HepG2 (cell line): ENCODE measurements around the gene TTC32. TPM values are rescaled to one million over a fixed set of nuclear protein-coding genes. Genes with fewer than 3 reads are reported as not detected.
A peak's percentile ranks its signal among the peaks of the same experiment; 100 is the strongest.

Source experiments
- CHD4 ChIP-seq: fragments of 200-600 bp; sonication (generic); IDR thresholded peaks from 2 replicates; pipeline ENCODE4 v1.7.0; 2017; ENCODE audit warnings: mild to moderate bottlenecking, low read length, borderline replicate concordance
- CREB1 ChIP-seq, 2 experiments: fragments of 450-650 bp in 1 of 2; IDR thresholded peaks; 2 replicates each; pipeline ENCODE4 v1.6.1; 2016 to 2017; ENCODE audit warnings: control low read depth in 1 of 2, mild to moderate bottlenecking in 1 of 2, missing compliant biosample characterization in 1 of 2, missing genetic modification characterization in 1 of 2
- CREM ChIP-seq, 2 experiments: sonication (generic) in 1 of 2; formaldehyde crosslinking in 1 of 2; IDR thresholded peaks; 2 replicates each; pipeline versions ENCODE4 v1.4.0 to v1.6.1; 2016 to 2020; ENCODE audit warnings: antibody characterized with exemption in 1 of 2, mild to moderate bottlenecking in 1 of 2, missing genetic modification reagents in 1 of 2
- GATAD1 ChIP-seq: IDR thresholded peaks from 2 replicates; pipeline ENCODE4 v1.6.1; 2016; ENCODE audit warnings: missing genetic modification reagents, missing compliant biosample characterization
- GTF2F1 ChIP-seq: fragments of 150-350 bp; IDR thresholded peaks from 2 replicates; pipeline ENCODE4 v1.6.1; 2014; ENCODE audit warnings: low read length
- ISL2 ChIP-seq: sonication (generic); formaldehyde crosslinking; IDR thresholded peaks from 2 replicates; pipeline ENCODE4 v1.5.0; 2020; ENCODE audit warnings: missing genetic modification reagents
- MBD4 ChIP-seq: IDR thresholded peaks from 2 replicates; pipeline ENCODE4 v1.6.1; 2012; ENCODE audit warnings: low read length, inconsistent platforms, borderline replicate concordance
- MIER3 ChIP-seq: IDR thresholded peaks from 2 replicates; pipeline ENCODE4 v1.6.1; 2016; ENCODE audit warnings: missing compliant biosample characterization, borderline replicate concordance
- MIXL1 ChIP-seq: IDR thresholded peaks from 2 replicates; pipeline ENCODE4 v1.6.1; 2016
- NKX3-1 ChIP-seq: sonication (generic); formaldehyde crosslinking; IDR thresholded peaks from 2 replicates; pipeline ENCODE4 v1.5.0; 2020; ENCODE audit warnings: missing genetic modification reagents
- POLR2AphosphoS5 ChIP-seq: IDR thresholded peaks from 2 replicates; pipeline ENCODE4 v1.6.1; 2012; ENCODE audit warnings: low read depth, low read length
- RCOR2 ChIP-seq: IDR thresholded peaks from 2 replicates; pipeline ENCODE4 v1.6.1; 2016; ENCODE audit warnings: missing biosample characterization, missing genetic modification reagents
- SALL1 ChIP-seq: sonication (generic); formaldehyde crosslinking; IDR thresholded peaks from 2 replicates; pipeline ENCODE4 v1.8.0; 2022; ENCODE audit warnings: mild to moderate bottlenecking, missing genetic modification reagents
- SOX6 ChIP-seq, 2 experiments: fragments of 450-650 bp in 1 of 2; sonication (generic) in 1 of 2; formaldehyde crosslinking in 1 of 2; IDR thresholded peaks; 2 replicates each; pipeline versions ENCODE4 v1.4.0 to v1.6.1; 2017 to 2020; ENCODE audit warnings: antibody characterized with exemption in 1 of 2, mild to moderate bottlenecking in 1 of 2, missing genetic modification reagents in 1 of 2
- SRSF4 ChIP-seq: fragments of 200-400 bp; formaldehyde crosslinking; IDR thresholded peaks from one replicate; pipeline ENCODE4 v1.6.1; 2018; ENCODE audit warnings: mild to moderate bottlenecking, low read depth, low read length, moderate library complexity; ENCODE audit not compliant: poor library complexity, severe bottlenecking
- SSRP1 ChIP-seq: IDR thresholded peaks from 2 replicates; pipeline ENCODE4 v1.6.1; 2016; ENCODE audit warnings: control low read depth
- SYNCRIP ChIP-seq: fragments of 200-400 bp; formaldehyde crosslinking; IDR thresholded peaks from 2 replicates; pipeline ENCODE4 v1.6.1; 2018; ENCODE audit warnings: mild to moderate bottlenecking, low read depth, low read length; ENCODE audit not compliant: insufficient read depth
- TBX3 ChIP-seq: fragments of 450-650 bp; IDR thresholded peaks from 2 replicates; pipeline ENCODE4 v1.6.1; 2017; ENCODE audit warnings: antibody characterized with exemption, mild to moderate bottlenecking, inconsistent platforms, borderline replicate concordance
- TCF7L2 ChIP-seq: IDR thresholded peaks from 2 replicates; pipeline ENCODE4 v1.6.1; 2011; ENCODE audit warnings: mild to moderate bottlenecking, low read depth, low read length, moderate library complexity
- ZBTB7B ChIP-seq: sonication (generic); formaldehyde crosslinking; IDR thresholded peaks from 2 replicates; pipeline ENCODE4 v1.4.0; 2020; ENCODE audit warnings: missing genetic modification reagents
- ZMYM2 ChIP-seq: sonication (generic); formaldehyde crosslinking; IDR thresholded peaks from 2 replicates; pipeline ENCODE4 v1.8.0; 2022; ENCODE audit warnings: mild to moderate bottlenecking, missing genetic modification reagents
- ZNF546 ChIP-seq: sonication (generic); formaldehyde crosslinking; conservative IDR thresholded peaks from 2 replicates; pipeline ENCODE4 v1.8.1; 2023; ENCODE audit warnings: mild to moderate bottlenecking, missing genetic modification reagents
- ZNF616 ChIP-seq: sonication (generic); formaldehyde crosslinking; IDR thresholded peaks from 2 replicates; pipeline ENCODE4 v1.5.0; 2020; ENCODE audit warnings: low read depth, mild to moderate bottlenecking, missing genetic modification reagents
- ZNF629 ChIP-seq: sonication (generic); formaldehyde crosslinking; conservative IDR thresholded peaks from 2 replicates; pipeline ENCODE4 v1.5.0; 2020; ENCODE audit warnings: missing genetic modification reagents
- ZNF792 ChIP-seq: IDR thresholded peaks from 2 replicates; pipeline ENCODE4 v1.6.1; 2016
- ZNF83 ChIP-seq: sonication (generic); formaldehyde crosslinking; IDR thresholded peaks from 2 replicates; pipeline ENCODE4 v1.4.0; 2020; ENCODE audit warnings: missing genetic modification reagents, mild to moderate bottlenecking, borderline replicate concordance
- polyA plus RNA-seq, 8 experiments: library from polyadenylated mRNA; depleted of rRNA in 3 of 8; stranded (reverse) in 7 of 8; unstranded in 1 of 8; fragments of >200 nt; fragmentation: Illumina TruSeq in 4 of 8; extraction: Trizol in 4 of 8; gene quantifications; 2 replicates each; pipeline versions ENCODE4 v1.2.1 to v1.2.3, GENCODE V29; 2011 to 2016; ENCODE audit warnings: low read depth in 4 of 8, missing spikeins in 1 of 8, mixed read lengths in 1 of 8; ENCODE audit not compliant: insufficient read depth in 1 of 8
- total RNA-seq, 5 experiments: library from RNA; depleted of rRNA; stranded (reverse); fragments of >200 nt; fragmentation: Illumina TruSeq; extraction: Trizol; gene quantifications; 2 replicates each; pipeline ENCODE4 v1.2.3, GENCODE V29; 2016; ENCODE audit warnings: low read depth in 1 of 5
- TF ChIP-seq, protein P1 (sequence below): sonication (generic); formaldehyde crosslinking; IDR thresholded peaks from 2 replicates; pipeline ENCODE4 v1.8.0; 2022; ENCODE audit warnings: missing genetic modification reagents, mild to moderate bottlenecking, moderate library complexity, borderline replicate concordance
- TF ChIP-seq, protein P2 (sequence below): IDR thresholded peaks from 2 replicates; pipeline ENCODE4 v1.6.1; 2012; ENCODE audit warnings: inconsistent platforms

TTC32 gene
- total and polyA plus RNA-seq, 2 of the 13 experiments (the other 11 are each of a cell fraction or from before 2014, with no cell fraction given), result 21.6 to 38.3 TPM

DNA sequence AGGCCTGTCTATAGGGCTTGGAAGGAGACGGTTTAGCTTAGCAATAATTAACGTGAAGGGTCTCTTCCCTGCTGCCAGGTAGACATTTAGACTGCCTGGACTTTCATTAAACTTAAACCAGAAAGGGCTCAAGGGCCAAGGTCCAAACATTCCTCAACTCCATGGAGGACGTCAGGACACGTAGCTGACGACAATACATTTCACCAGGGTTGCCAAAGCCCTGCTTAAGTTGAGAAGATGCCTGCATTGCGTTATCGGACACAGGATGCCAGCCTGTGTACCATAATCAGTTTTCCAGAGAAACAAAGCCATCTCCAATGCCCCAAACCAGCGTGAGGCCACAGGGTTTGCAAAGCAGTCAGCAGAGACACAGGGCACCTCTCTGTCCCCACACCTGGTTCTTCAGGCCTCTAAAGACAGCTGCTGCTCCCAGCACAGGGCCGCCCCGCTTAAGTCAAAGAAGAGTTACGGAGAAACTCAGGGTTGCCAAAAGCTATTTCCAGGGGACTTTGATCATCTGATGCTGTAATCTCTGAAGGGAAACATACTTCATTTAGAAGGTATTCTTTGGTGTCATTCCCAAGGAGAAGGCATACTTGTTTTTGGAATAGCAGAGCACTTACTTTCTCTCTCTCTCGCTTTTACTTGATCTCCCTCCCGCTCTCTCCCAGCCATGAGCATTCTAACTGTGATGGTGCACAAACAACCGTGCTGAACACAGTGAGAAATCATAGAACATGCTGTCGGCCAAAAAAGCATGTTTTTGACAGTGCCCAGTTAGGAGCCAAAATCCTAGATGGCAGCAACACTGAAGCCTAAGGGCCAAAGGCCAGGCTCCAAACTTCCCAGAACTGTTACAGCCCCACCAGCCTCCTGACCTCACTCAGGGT lies 46.0 kb downstream of the TTC32 start (continued):
- TF ChIP-seq ZNF546 (CRISPR knock-in tag), result no peak
- no peak for TF ChIP-seq CHD4
- TF ChIP-seq MBD4, result no peak
- no peak for TF ChIP-seq SRSF4
- TF ChIP-seq ZNF629, result 0 out of 2 replicates have a peak, but pooled peaks have one; percentile 7
- no peak for TF ChIP-seq MIER3 (CRISPR knock-in tag)
- TF ChIP-seq TCF7L2, result no peak
- TF ChIP-seq GTF2F1, result no peak
- no peak for TF ChIP-seq TBX3
- no peak for TF ChIP-seq ZNF792 (CRISPR knock-in tag)
- no peak for TF ChIP-seq GATAD1 (CRISPR knock-in tag)
- TF ChIP-seq CREB1 (IDR thresholded peaks at IDR 0.05), result 0 out of 2 replicates have a peak, but pooled peaks have one; percentile 39
- TF ChIP-seq CREB1 (CRISPR knock-in tag; IDR thresholded peaks at IDR 0.05), result peak; percentile 78
- peak; percentile 41; the same call in 1 of the 2 replicates for TF ChIP-seq CREM (IDR thresholded peaks at IDR 0.05)
- no peak for TF ChIP-seq CREM (CRISPR knock-in tag; IDR thresholded peaks at IDR 0.05)
- TF ChIP-seq SOX6 (IDR thresholded peaks at IDR 0.05), result no peak
- TF ChIP-seq SOX6 (CRISPR knock-in tag; IDR thresholded peaks at IDR 0.05), result peak; percentile 70
- no peak for TF ChIP-seq SYNCRIP
- TF ChIP-seq ISL2, result no peak
- no peak for TF ChIP-seq ZNF616
- 0 out of 2 replicates have a peak, but pooled peaks have one; percentile 43 for TF ChIP-seq RCOR2 (CRISPR knock-in tag)
- TF ChIP-seq, protein P1, sequence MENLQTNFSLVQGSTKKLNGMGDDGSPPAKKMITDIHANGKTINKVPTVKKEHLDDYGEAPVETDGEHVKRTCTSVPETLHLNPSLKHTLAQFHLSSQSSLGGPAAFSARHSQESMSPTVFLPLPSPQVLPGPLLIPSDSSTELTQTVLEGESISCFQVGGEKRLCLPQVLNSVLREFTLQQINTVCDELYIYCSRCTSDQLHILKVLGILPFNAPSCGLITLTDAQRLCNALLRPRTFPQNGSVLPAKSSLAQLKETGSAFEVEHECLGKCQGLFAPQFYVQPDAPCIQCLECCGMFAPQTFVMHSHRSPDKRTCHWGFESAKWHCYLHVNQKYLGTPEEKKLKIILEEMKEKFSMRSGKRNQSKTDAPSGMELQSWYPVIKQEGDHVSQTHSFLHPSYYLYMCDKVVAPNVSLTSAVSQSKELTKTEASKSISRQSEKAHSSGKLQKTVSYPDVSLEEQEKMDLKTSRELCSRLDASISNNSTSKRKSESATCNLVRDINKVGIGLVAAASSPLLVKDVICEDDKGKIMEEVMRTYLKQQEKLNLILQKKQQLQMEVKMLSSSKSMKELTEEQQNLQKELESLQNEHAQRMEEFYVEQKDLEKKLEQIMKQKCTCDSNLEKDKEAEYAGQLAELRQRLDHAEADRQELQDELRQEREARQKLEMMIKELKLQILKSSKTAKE (CRISPR knock-in tag), result no peak
- TF ChIP-seq SALL1 (CRISPR knock-in tag), result peak; percentile 54
- TF ChIP-seq, protein P2, sequence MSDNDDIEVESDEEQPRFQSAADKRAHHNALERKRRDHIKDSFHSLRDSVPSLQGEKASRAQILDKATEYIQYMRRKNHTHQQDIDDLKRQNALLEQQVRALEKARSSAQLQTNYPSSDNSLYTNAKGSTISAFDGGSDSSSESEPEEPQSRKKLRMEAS, result no peak; the same call in none of the 2 replicates
- TF ChIP-seq ZBTB7B, result 0 out of 2 replicates have a peak, but pooled peaks have one; percentile 35
- TF ChIP-seq MIXL1 (CRISPR knock-in tag), result 0 out of 2 replicates have a peak, but pooled peaks have one; percentile 63
- TF ChIP-seq POLR2AphosphoS5, result no peak
- TF ChIP-seq SSRP1, result peak; percentile 65; the same call in 1 of the 2 replicates
- no peak for TF ChIP-seq ZMYM2 (CRISPR knock-in tag)
- no peak for TF ChIP-seq ZNF83 (CRISPR knock-in tag)
- TF ChIP-seq NKX3-1 (CRISPR knock-in tag), result no peak
